ENCODE measurements around the gene DIAPH2.

GRCh38 chrX:96704629-96705028, 20.0 kb downstream of the DIAPH2 start:
- TF ChIP-seq REST (IDR thresholded peaks at IDR 0.05; ENCODE audit: unreplicated experiment) (no peak), EZH2 (IDR thresholded peaks at IDR 0.05; ENCODE audit: low read depth, unreplicated experiment) (no peak), STAT1 (IDR thresholded peaks at IDR 0.05; ENCODE audit: unreplicated experiment) (no peak), JUNB (IDR thresholded peaks at IDR 0.05; ENCODE audit: unreplicated experiment) (no peak), ZNF331 (CRISPR knock-in tag; IDR thresholded peaks at IDR 0.05; ENCODE audit: low read depth) (no peak), POLR2AphosphoS5 (IDR thresholded peaks at IDR 0.05; ENCODE audit: low read depth) (no peak)
- TF ChIP-seq, protein P1, sequence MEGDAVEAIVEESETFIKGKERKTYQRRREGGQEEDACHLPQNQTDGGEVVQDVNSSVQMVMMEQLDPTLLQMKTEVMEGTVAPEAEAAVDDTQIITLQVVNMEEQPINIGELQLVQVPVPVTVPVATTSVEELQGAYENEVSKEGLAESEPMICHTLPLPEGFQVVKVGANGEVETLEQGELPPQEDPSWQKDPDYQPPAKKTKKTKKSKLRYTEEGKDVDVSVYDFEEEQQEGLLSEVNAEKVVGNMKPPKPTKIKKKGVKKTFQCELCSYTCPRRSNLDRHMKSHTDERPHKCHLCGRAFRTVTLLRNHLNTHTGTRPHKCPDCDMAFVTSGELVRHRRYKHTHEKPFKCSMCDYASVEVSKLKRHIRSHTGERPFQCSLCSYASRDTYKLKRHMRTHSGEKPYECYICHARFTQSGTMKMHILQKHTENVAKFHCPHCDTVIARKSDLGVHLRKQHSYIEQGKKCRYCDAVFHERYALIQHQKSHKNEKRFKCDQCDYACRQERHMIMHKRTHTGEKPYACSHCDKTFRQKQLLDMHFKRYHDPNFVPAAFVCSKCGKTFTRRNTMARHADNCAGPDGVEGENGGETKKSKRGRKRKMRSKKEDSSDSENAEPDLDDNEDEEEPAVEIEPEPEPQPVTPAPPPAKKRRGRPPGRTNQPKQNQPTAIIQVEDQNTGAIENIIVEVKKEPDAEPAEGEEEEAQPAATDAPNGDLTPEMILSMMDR (conservative IDR thresholded peaks at IDR 0.05; ENCODE audit: low read depth in 2 of 2), result no peak

Data from GM23338 (cell line).